Bronchial epithelial cell (primary cell): ENCODE data around the gene CTBP1. TPM values are rescaled to one million over a fixed set of nuclear protein-coding genes. Genes with fewer than 3 reads are reported as not detected.

ENCODE experiments used
- DNase-seq: peaks from one replicate; pipeline ENCODE4 v3.0.0-alpha.2; 2010; ENCODE audit warnings: low read depth
- FAIRE-seq: peaks from 2 replicates; lab custom pipeline; 2011; peaks lifted over from hg19 to GRCh38; lab: Jason Lieb, UNC
- H3K27me3 ChIP-seq: 2 replicates; pipeline ENCODE4 v1.5.1; 2011; ENCODE audit warnings: low read length; ENCODE audit not compliant: control insufficient read depth, insufficient read depth
- H3K36me3 ChIP-seq: 2 replicates; pipeline ENCODE4 v1.5.1; 2011; ENCODE audit warnings: low read length; ENCODE audit not compliant: control insufficient read depth, insufficient read depth
- H3K4me3 ChIP-seq: 2 replicates; pipeline ENCODE4 v1.5.1; 2011; ENCODE audit warnings: mild to moderate bottlenecking, low read depth, low read length, control low read depth
- CTCF ChIP-seq: IDR thresholded peaks from 2 replicates; pipeline ENCODE4 v1.5.1; 2011; ENCODE audit warnings: mild to moderate bottlenecking, moderate library complexity, low read length, control low read depth, inconsistent platforms; ENCODE audit not compliant: insufficient read depth, severe bottlenecking
- total RNA-seq: library from RNA; depleted of rRNA; stranded (reverse); fragments of >200 nt; gene quantifications from 2 replicates; pipeline ENCODE4 v1.2.1, GENCODE V29; 2014

The CTBP1 gene
- total RNA-seq, 1 donor from 2014 or later = 173 TPM

GRCh38 chr4:1243451-1244080 is 5.4 kb downstream of the CTBP1 start:
- TF ChIP-seq CTCF = no peak
- FAIRE-seq (no peak), DNase-seq (no peak)
- Histone ChIP-seq H3K27me3 (no peaks in the 10 kb centered on the region), H3K4me3 (no peak overlapping the region), H3K36me3 (peaks cover 20% of the 10 kb centered on the region)

- no peak overlapping the region for H3K4me3 ChIP-seq
- DNase-seq (no peak), FAIRE-seq (no peak)
- peaks cover 20% of the 10 kb centered on the region for H3K36me3 ChIP-seq
- TF ChIP-seq CTCF = no peak
- no peaks in the 10 kb centered on the region for H3K27me3 ChIP-seq
Measured at GRCh38 chr4:1242506-1243450, 6.2 kb downstream of the CTBP1 start.

GRCh38 chr4:1241936-1242505 is 6.9 kb downstream of the CTBP1 start:
- no peak for DNase-seq
- FAIRE-seq = no peak
- Histone ChIP-seq H3K27me3 (no peaks in the 10 kb centered on the region), H3K4me3 (no peak overlapping the region), H3K36me3 (peaks cover 20% of the 10 kb centered on the region)
- no peak for TF ChIP-seq CTCF

GRCh38 chr4:1241466-1241935 is 7.4 kb downstream of the CTBP1 start:
- H3K36me3 ChIP-seq = peaks cover 20% of the 10 kb centered on the region
- no peak for TF ChIP-seq CTCF
- H3K4me3 ChIP-seq = no peak overlapping the region
- DNase-seq = no peak
- no peak for FAIRE-seq
- H3K27me3 ChIP-seq = no peaks in the 10 kb centered on the region

- FAIRE-seq (no peak), DNase-seq (no peak)
- TF ChIP-seq CTCF = no peak
- H3K36me3 ChIP-seq = peaks cover 21% of the 10 kb centered on the region
- no peaks in the 10 kb centered on the region for H3K27me3 ChIP-seq
- H3K4me3 ChIP-seq = no peak overlapping the region
Measured at GRCh38 chr4:1240721-1241465, 8.0 kb downstream of the CTBP1 start.
